ENCODE results near the gene GLIS1. TPM values are rescaled to one million over a fixed set of nuclear protein-coding genes. Genes with fewer than 3 reads are reported as not detected.

The GLIS1 gene
- total RNA-seq, 1 experiment from 2014 or later = 1.7 TPM

DNA sequence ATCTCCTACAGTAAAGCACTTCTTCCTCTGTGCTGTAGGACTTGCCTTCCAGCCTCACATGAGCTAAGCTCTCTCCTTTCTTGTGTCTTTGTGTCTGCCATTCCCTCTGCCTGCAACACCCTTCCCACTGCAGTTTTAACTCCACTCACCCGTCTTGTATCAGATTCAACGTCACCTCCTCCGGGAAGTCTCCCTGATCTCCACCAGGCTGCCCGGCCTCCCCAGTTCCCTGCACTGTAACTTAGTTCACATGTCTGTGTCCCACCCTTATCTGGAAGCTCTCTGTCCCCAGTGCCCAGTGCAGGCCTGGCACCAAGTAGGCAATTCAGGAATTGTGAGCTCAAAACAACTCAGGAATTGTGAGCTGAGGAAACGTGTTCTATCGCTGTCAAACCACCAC is 96.4 kb downstream of the GLIS1 start:
- no peak overlapping the region for H3K4me2 ChIP-seq (ENCODE audit: low read length)
- no peak overlapping the region for H3K9ac ChIP-seq (ENCODE audit: low read length)
- H3K27me3 ChIP-seq (ENCODE audit: low read length) = no peaks in the 10 kb centered on the region
- H3K27ac ChIP-seq (ENCODE audit: low read length) = no peak overlapping the region
- H3K9me2 ChIP-seq (replicated peaks; ENCODE audit: low read length) = no peaks in the 10 kb centered on the region
- no TSS peak for BruUV-seq (replicated peaks)
- no peaks in the 10 kb centered on the region for H3K9me3 ChIP-seq (ENCODE audit: low read length)
- CTCF ChIA-PET = no interaction called here
- DNase-seq (no peak), ATAC-seq (no peak)
- H3K4me3 ChIP-seq (ENCODE audit: low read length) = no peak overlapping the region
- H3K4me1 ChIP-seq (ENCODE audit: insufficient read depth, low read length) = peaks cover 8% of the 10 kb centered on the region
- POLR2A ChIA-PET (ENCODE audit: unreplicated experiment) = no interaction called here
- H2AFZ ChIP-seq (ENCODE audit: low read length) = no peak overlapping the region
- H3F3A ChIP-seq (ENCODE audit: low read length, unreplicated experiment) = no peaks in the 10 kb centered on the region
- TF ChIP-seq EZH2 (IDR thresholded peaks at IDR 0.05; ENCODE audit: low read length, unreplicated experiment) = no peak
- TF ChIP-seq, protein P1, sequence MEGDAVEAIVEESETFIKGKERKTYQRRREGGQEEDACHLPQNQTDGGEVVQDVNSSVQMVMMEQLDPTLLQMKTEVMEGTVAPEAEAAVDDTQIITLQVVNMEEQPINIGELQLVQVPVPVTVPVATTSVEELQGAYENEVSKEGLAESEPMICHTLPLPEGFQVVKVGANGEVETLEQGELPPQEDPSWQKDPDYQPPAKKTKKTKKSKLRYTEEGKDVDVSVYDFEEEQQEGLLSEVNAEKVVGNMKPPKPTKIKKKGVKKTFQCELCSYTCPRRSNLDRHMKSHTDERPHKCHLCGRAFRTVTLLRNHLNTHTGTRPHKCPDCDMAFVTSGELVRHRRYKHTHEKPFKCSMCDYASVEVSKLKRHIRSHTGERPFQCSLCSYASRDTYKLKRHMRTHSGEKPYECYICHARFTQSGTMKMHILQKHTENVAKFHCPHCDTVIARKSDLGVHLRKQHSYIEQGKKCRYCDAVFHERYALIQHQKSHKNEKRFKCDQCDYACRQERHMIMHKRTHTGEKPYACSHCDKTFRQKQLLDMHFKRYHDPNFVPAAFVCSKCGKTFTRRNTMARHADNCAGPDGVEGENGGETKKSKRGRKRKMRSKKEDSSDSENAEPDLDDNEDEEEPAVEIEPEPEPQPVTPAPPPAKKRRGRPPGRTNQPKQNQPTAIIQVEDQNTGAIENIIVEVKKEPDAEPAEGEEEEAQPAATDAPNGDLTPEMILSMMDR (conservative IDR thresholded peaks at IDR 0.05; ENCODE audit: low read depth, low read length) = no peak
- no peak for TF ChIP-seq EZH2phosphoT487 (IDR thresholded peaks at IDR 0.05; ENCODE audit: borderline replicate concordance, low read length)
- H3K79me2 ChIP-seq (ENCODE audit: low read length) = no peaks in the 10 kb centered on the region
- no peaks in the 10 kb centered on the region for H3K36me3 ChIP-seq (ENCODE audit: low read depth, low read length)
- H4K20me1 ChIP-seq (ENCODE audit: low read length) = no peaks in the 10 kb centered on the region
- intact Hi-C loops (cut with micrococcal nuclease) = no loop called here

DNA sequence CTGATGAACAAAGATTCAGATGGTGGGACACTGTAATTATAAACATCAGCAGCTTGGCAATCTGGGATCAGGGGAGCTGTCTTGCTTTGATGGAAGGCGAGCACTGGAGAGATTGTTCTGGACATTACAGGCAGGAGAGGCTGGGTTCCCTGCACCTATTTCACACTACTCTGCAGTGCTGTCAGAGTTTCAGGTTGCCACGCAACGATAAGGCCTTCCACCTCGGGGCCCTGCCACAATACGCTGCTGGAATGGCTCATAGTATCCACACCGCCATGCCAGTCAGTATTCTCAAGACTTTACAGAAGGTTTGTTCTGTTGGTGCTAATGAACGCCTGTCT is 96.8 kb downstream of the GLIS1 start:
- H3K4me2 ChIP-seq (ENCODE audit: low read length) = no peak overlapping the region
- no peaks in the 10 kb centered on the region for H3K79me2 ChIP-seq (ENCODE audit: low read length)
- no peaks in the 10 kb centered on the region for H4K20me1 ChIP-seq (ENCODE audit: low read length)
- H3K27me3 ChIP-seq (ENCODE audit: low read length) = no peaks in the 10 kb centered on the region
- H3K9ac ChIP-seq (ENCODE audit: low read length) = no peak overlapping the region
- DNase-seq (no peak), ATAC-seq (no peak)
- BruUV-seq (replicated peaks) = no TSS peak
- H3K9me2 ChIP-seq (replicated peaks; ENCODE audit: low read length) = no peaks in the 10 kb centered on the region
- no peak overlapping the region for H3K4me3 ChIP-seq (ENCODE audit: low read length)
- no peak overlapping the region for H2AFZ ChIP-seq (ENCODE audit: low read length)
- H3K9me3 ChIP-seq (ENCODE audit: low read length) = no peaks in the 10 kb centered on the region
- H3K36me3 ChIP-seq (ENCODE audit: low read depth, low read length) = no peaks in the 10 kb centered on the region
- no peak overlapping the region for H3K27ac ChIP-seq (ENCODE audit: low read length)
- POLR2A ChIA-PET (ENCODE audit: unreplicated experiment) = no interaction called here
- no peaks in the 10 kb centered on the region for H3F3A ChIP-seq (ENCODE audit: low read length, unreplicated experiment)
- intact Hi-C loops (cut with micrococcal nuclease) = no loop called here
- CTCF ChIA-PET = no interaction called here
- peaks cover 8% of the 10 kb centered on the region for H3K4me1 ChIP-seq (ENCODE audit: insufficient read depth, low read length)
- TF ChIP-seq, protein P1 (conservative IDR thresholded peaks at IDR 0.05; ENCODE audit: low read depth, low read length) = no peak
- TF ChIP-seq EZH2phosphoT487 (IDR thresholded peaks at IDR 0.05; ENCODE audit: borderline replicate concordance, low read length) (no peak), EZH2 (IDR thresholded peaks at IDR 0.05; ENCODE audit: low read length, unreplicated experiment) (no peak)

DNA sequence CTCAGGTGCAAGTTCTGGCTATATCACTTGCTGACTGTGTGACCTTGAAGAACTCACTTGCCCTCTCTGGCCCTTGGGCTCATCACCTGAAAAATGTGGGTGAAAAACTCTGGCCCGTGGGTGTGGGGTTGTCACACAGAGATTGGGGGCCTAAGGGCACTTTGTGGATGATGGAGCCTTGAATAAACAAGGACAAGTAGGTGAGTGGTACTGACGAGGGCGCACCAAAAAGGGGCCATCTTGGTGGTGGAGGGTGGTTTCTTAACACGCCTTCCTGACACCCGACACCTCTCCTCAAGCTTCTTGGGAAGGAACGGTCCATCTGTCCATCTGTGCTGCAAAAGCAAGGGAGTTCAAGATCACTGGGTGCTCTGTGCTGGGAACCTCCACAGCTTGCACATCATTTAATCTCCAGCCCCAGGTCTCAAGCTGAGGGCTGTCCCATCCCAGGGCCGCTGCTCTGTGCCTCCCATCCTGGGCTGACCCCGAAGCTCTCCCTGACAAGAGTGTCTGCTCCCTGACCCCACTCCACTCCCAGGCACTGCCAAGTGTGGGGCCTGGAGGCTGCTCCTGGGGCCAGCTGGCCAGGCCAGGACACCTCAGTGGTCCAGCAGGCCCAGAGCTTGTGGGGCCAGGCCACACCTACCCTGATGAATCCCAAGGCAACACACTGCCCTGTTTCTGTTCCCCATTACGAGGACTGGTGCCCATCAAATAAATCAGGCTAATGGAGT is 97.3 kb downstream of the GLIS1 start:
- Histone ChIP-seq H3K4me1 (ENCODE audit: insufficient read depth, low read length) (peaks cover 8% of the 10 kb centered on the region), H3K4me2 (ENCODE audit: low read length) (no peak overlapping the region), H3K9me2 (replicated peaks; ENCODE audit: low read length) (no peaks in the 10 kb centered on the region), H3K4me3 (ENCODE audit: low read length) (no peak overlapping the region), H3K9ac (ENCODE audit: low read length) (no peak overlapping the region), H3K36me3 (ENCODE audit: low read depth, low read length) (no peaks in the 10 kb centered on the region), H3K79me2 (ENCODE audit: low read length) (no peaks in the 10 kb centered on the region), H2AFZ (ENCODE audit: low read length) (no peak overlapping the region), H3F3A (ENCODE audit: low read length, unreplicated experiment) (no peaks in the 10 kb centered on the region), H4K20me1 (ENCODE audit: low read length) (no peaks in the 10 kb centered on the region), H3K27me3 (ENCODE audit: low read length) (no peaks in the 10 kb centered on the region), H3K27ac (ENCODE audit: low read length) (no peak overlapping the region), H3K9me3 (ENCODE audit: low read length) (no peaks in the 10 kb centered on the region)
- ChIA-PET POLR2A (ENCODE audit: unreplicated experiment) (no interaction called here), CTCF (no interaction called here)
- no TSS peak for BruUV-seq (replicated peaks)
- ATAC-seq = no peak
- TF ChIP-seq EZH2phosphoT487 (IDR thresholded peaks at IDR 0.05; ENCODE audit: borderline replicate concordance, low read length) = no peak
- TF ChIP-seq EZH2 (IDR thresholded peaks at IDR 0.05; ENCODE audit: low read length, unreplicated experiment) = no peak
- TF ChIP-seq, protein P1 (conservative IDR thresholded peaks at IDR 0.05; ENCODE audit: low read depth, low read length) = no peak
- DNase-seq = no peak
- intact Hi-C loops (cut with micrococcal nuclease) = no loop called here
